ENCODE measurements around the gene DEPDC4.
"Not testable (repeated sequence)": the region's sequence is repeated elsewhere in the genome, so short reads cannot be mapped to it uniquely, and the experiment has no call there.

DEPDC4 gene

GRCh38 chr12:100266835-100267602, at the start of gene DEPDC4, which contains the start of gene SCYL2:
DEPDC4 (minus strand) TSS chr12:100267079; CDS start chr12:100267076, 3 bp downstream.
SCYL2 (plus strand) TSS chr12:100267177; CDS start chr12:100282971, 15,794 bp downstream.
- peak; percentile 95 for DNase-seq

GRCh38 chr12:100311317-100311716, 44.4 kb upstream of the DEPDC4 start:
- no peak for DNase-seq

- not testable (repeated sequence) for DNase-seq
These were observed 41.3 kb upstream of the DEPDC4 start for GRCh38 chr12:100308138-100308537.

GRCh38 chr12:100304334-100304733, 37.5 kb upstream of the DEPDC4 start:
- DNase-seq: not testable (repeated sequence)

- DNase-seq: no peak
These were observed 37.0 kb upstream of the DEPDC4 start for GRCh38 chr12:100303831-100304230.

GRCh38 chr12:100302081-100302480, 35.2 kb upstream of the DEPDC4 start:
- no peak for DNase-seq

- DNase-seq: no peak
These were observed 29.1 kb upstream of the DEPDC4 start for GRCh38 chr12:100295764-100296555.

GRCh38 chr12:100294366-100294765, 27.5 kb upstream of the DEPDC4 start:
- not testable (repeated sequence) for DNase-seq

- no peak for DNase-seq
These were observed 26.1 kb upstream of the DEPDC4 start for GRCh38 chr12:100293017-100293416.

- DNase-seq: no peak
These were observed 23.1 kb upstream of the DEPDC4 start for GRCh38 chr12:100290016-100290415.

- DNase-seq: no peak
These were observed 22.2 kb upstream of the DEPDC4 start for GRCh38 chr12:100289038-100289437.

GRCh38 chr12:100284556-100284955, 17.7 kb upstream of the DEPDC4 start:
- not testable (repeated sequence) for DNase-seq

GRCh38 chr12:100279607-100280244, 12.8 kb upstream of the DEPDC4 start:
- DNase-seq: no peak

GRCh38 chr12:100279159-100279558, 12.3 kb upstream of the DEPDC4 start:
- DNase-seq: no peak

GRCh38 chr12:100274291-100274690, 7.4 kb upstream of the DEPDC4 start:
- no peak for DNase-seq

GRCh38 chr12:100273782-100274181, 6.9 kb upstream of the DEPDC4 start:
- DNase-seq: no peak

- DNase-seq: no peak
These were observed 2.1 kb upstream of the DEPDC4 start for GRCh38 chr12:100268835-100269564.

- DNase-seq: no peak
These were observed 863 bp upstream of the DEPDC4 start for GRCh38 chr12:100267603-100268281.

GRCh38 chr12:100266585-100266834, 369 bp downstream of the DEPDC4 start:
- no peak for DNase-seq

- DNase-seq: no peak
These were observed 921 bp downstream of the DEPDC4 start for GRCh38 chr12:100265732-100266584.

GRCh38 chr12:100265107-100265506, 1.8 kb downstream of the DEPDC4 start:
- not testable (repeated sequence) for DNase-seq
